ENCODE results near the gene ELFN1. TPM values are rescaled to one million over a fixed set of nuclear protein-coding genes. Genes with fewer than 3 reads are reported as not detected.

The ELFN1 gene
- total RNA-seq, 1 donor from 2014 or later, result not detected

DNA sequence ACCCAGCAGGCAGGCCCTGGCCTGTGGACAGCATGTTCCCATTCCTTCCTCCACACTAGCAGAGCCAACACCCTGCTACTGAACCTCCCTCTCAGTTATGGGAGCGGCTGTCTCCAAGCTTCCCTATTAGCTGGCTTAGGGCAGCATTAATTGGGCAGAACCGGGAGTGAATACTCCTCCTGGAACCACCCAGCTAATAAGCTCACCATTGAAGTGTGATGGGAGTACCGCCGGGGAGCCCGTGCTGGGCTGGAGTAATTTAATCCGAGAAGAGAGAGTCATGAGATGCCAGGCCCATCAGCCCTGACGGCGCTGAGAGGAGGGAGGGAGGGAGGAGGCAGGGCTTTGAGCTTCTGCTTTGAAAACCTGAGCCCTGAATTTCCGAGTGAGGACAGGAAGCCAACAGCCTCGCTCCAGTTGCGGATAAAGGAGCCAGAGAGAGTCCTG lies 31.8 kb upstream of the ELFN1 start:
- DNase-seq, result no peak
- H3K9me3 Mint-ChIP-seq, result peaks cover 12% of the 10 kb centered on the region
- intact Hi-C loops (cut with micrococcal nuclease), result no loop called here
- no peaks in the 10 kb centered on the region for H3K4me1 Mint-ChIP-seq
- H3K36me3 Mint-ChIP-seq (ENCODE audit: low read depth), result no peaks in the 10 kb centered on the region
- H3K27me3 Mint-ChIP-seq, result peaks cover 2% of the 10 kb centered on the region
- H3K27ac Mint-ChIP-seq, result no peak overlapping the region
- no peak overlapping the region for H3K4me3 Mint-ChIP-seq

GRCh38 chr7:1639071-1639470 lies 31.0 kb upstream of the ELFN1 start:
- no peak overlapping the region for H3K4me3 Mint-ChIP-seq
- no peak for DNase-seq
- no peak overlapping the region for H3K27ac Mint-ChIP-seq
- intact Hi-C loops (cut with micrococcal nuclease), result no loop called here
- no peaks in the 10 kb centered on the region for H3K36me3 Mint-ChIP-seq (ENCODE audit: low read depth)
- H3K27me3 Mint-ChIP-seq, result peaks cover 2% of the 10 kb centered on the region
- peaks cover 12% of the 10 kb centered on the region for H3K9me3 Mint-ChIP-seq
- H3K4me1 Mint-ChIP-seq, result no peaks in the 10 kb centered on the region

DNA sequence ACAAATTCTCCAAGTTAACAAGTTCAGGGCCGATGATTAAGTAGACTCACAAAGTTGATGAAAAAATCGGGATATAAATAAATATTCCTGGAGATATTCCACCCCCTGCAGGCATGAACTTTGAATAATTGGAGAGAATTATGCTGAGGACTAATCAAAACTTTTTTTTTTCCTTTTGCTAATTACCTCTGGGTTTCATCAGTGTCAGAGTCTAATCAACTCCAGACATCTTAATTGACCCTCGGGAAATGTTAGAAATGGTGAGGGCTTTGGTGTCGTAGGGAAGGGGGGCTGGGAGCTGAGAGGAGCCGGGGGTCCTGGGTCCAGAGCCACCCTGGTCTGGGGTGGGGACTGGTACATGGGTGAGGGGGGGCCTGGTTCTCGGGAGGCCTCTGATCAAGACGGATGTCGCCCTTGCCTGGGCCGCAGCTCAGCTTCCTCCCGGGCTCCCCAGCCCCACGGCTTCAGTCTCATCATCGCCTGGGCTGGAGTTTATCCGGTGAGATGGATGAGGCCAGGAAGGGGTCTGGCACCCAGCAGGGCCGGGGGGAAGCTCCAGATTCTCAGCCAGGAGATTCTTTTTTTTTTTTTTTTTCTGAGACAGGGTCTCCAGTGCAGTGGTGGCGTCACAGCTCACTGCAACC lies 30.4 kb upstream of the ELFN1 start:
- Mint-ChIP-seq H3K27me3 (peaks cover 2% of the 10 kb centered on the region), H3K4me1 (no peaks in the 10 kb centered on the region), H3K4me3 (no peak overlapping the region), H3K36me3 (ENCODE audit: low read depth) (no peaks in the 10 kb centered on the region), H3K9me3 (peaks cover 9% of the 10 kb centered on the region), H3K27ac (no peak overlapping the region)
- no peak for DNase-seq
- intact Hi-C loops (cut with micrococcal nuclease), result no loop called here

GRCh38 chr7:1640376-1641172 lies 29.5 kb upstream of the ELFN1 start:
- Mint-ChIP-seq H3K9me3 (peaks cover 7% of the 10 kb centered on the region), H3K27me3 (peaks cover 2% of the 10 kb centered on the region), H3K4me3 (no peak overlapping the region), H3K36me3 (ENCODE audit: low read depth) (no peaks in the 10 kb centered on the region), H3K27ac (no peak overlapping the region), H3K4me1 (no peaks in the 10 kb centered on the region)
- intact Hi-C loops (cut with micrococcal nuclease), result no loop called here
- no peak for DNase-seq

GRCh38 chr7:1641173-1641572 lies 28.9 kb upstream of the ELFN1 start:
- Mint-ChIP-seq H3K9me3 (peaks cover 3% of the 10 kb centered on the region), H3K27me3 (peaks cover 2% of the 10 kb centered on the region), H3K27ac (no peak overlapping the region), H3K4me3 (no peak overlapping the region), H3K36me3 (ENCODE audit: low read depth) (no peaks in the 10 kb centered on the region), H3K4me1 (no peaks in the 10 kb centered on the region)
- intact Hi-C loops (cut with micrococcal nuclease), result no loop called here
- no peak for DNase-seq

- peaks cover 3% of the 10 kb centered on the region for H3K9me3 Mint-ChIP-seq
- H3K36me3 Mint-ChIP-seq (ENCODE audit: low read depth), result no peaks in the 10 kb centered on the region
- intact Hi-C loops (cut with micrococcal nuclease), result no loop called here
- peaks cover 2% of the 10 kb centered on the region for H3K27me3 Mint-ChIP-seq
- H3K4me1 Mint-ChIP-seq, result no peaks in the 10 kb centered on the region
- no peak overlapping the region for H3K4me3 Mint-ChIP-seq
- H3K27ac Mint-ChIP-seq, result no peak overlapping the region
- no peak for DNase-seq
Measured at GRCh38 chr7:1641661-1642260, 28.3 kb upstream of the ELFN1 start.

DNA sequence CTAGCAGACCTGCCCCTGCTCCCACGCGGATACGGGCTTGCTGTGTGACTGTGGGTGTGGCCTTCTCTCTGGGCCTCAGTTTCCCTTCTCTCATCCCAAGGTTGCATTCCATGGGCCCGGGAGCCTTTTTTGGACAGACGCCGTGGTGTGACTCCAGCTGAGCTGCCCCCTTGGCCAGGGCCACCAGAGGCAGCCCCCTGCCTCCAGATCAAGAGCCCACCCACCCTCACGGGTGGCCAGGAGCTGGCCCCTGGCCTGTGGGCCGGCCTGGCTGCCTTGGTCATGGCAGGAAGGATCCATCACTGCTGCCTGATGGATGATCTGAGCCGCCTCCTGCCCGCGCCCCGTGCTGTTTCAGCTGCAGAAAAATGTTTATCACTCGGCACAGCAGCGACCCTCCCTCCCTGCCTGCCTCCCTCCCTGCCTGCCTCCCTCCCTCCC lies 27.8 kb upstream of the ELFN1 start:
- no peak overlapping the region for H3K27ac Mint-ChIP-seq
- no peaks in the 10 kb centered on the region for H3K4me1 Mint-ChIP-seq
- peaks cover 2% of the 10 kb centered on the region for H3K27me3 Mint-ChIP-seq
- intact Hi-C loops (cut with micrococcal nuclease), result no loop called here
- no peak overlapping the region for H3K4me3 Mint-ChIP-seq
- peaks cover under 1% of the 10 kb centered on the region for H3K9me3 Mint-ChIP-seq
- DNase-seq, result no peak
- no peaks in the 10 kb centered on the region for H3K36me3 Mint-ChIP-seq (ENCODE audit: low read depth)

- H3K27me3 Mint-ChIP-seq, result peaks cover 2% of the 10 kb centered on the region
- H3K9me3 Mint-ChIP-seq, result no peaks in the 10 kb centered on the region
- no peaks in the 10 kb centered on the region for H3K4me1 Mint-ChIP-seq
- H3K27ac Mint-ChIP-seq, result no peak overlapping the region
- DNase-seq, result no peak
- H3K36me3 Mint-ChIP-seq (ENCODE audit: low read depth), result no peaks in the 10 kb centered on the region
- no peak overlapping the region for H3K4me3 Mint-ChIP-seq
- intact Hi-C loops (cut with micrococcal nuclease), result no loop called here
Measured at GRCh38 chr7:1643270-1644092, 26.6 kb upstream of the ELFN1 start.

GRCh38 chr7:1644341-1645070 lies 25.6 kb upstream of the ELFN1 start:
- no peaks in the 10 kb centered on the region for H3K4me1 Mint-ChIP-seq
- no peaks in the 10 kb centered on the region for H3K36me3 Mint-ChIP-seq (ENCODE audit: low read depth)
- no peak overlapping the region for H3K27ac Mint-ChIP-seq
- no peak overlapping the region for H3K4me3 Mint-ChIP-seq
- intact Hi-C loops (cut with micrococcal nuclease), result no loop called here
- no peaks in the 10 kb centered on the region for H3K9me3 Mint-ChIP-seq
- H3K27me3 Mint-ChIP-seq, result peaks cover 2% of the 10 kb centered on the region
- DNase-seq, result no peak

- no peak overlapping the region for H3K27ac Mint-ChIP-seq
- no peaks in the 10 kb centered on the region for H3K36me3 Mint-ChIP-seq (ENCODE audit: low read depth)
- H3K9me3 Mint-ChIP-seq, result no peaks in the 10 kb centered on the region
- no peaks in the 10 kb centered on the region for H3K4me1 Mint-ChIP-seq
- DNase-seq, result no peak
- H3K4me3 Mint-ChIP-seq, result no peak overlapping the region
- intact Hi-C loops (cut with micrococcal nuclease), result no loop called here
- peaks cover 2% of the 10 kb centered on the region for H3K27me3 Mint-ChIP-seq
Measured at GRCh38 chr7:1645071-1645409, 25.0 kb upstream of the ELFN1 start.

- Mint-ChIP-seq H3K4me1 (no peaks in the 10 kb centered on the region), H3K27me3 (peaks cover 2% of the 10 kb centered on the region), H3K27ac (no peak overlapping the region), H3K4me3 (no peak overlapping the region), H3K9me3 (no peaks in the 10 kb centered on the region), H3K36me3 (ENCODE audit: low read depth) (no peaks in the 10 kb centered on the region)
- intact Hi-C loops (cut with micrococcal nuclease), result no loop called here
- DNase-seq, result no peak
Measured at GRCh38 chr7:1645476-1645875, 24.6 kb upstream of the ELFN1 start.

DNA sequence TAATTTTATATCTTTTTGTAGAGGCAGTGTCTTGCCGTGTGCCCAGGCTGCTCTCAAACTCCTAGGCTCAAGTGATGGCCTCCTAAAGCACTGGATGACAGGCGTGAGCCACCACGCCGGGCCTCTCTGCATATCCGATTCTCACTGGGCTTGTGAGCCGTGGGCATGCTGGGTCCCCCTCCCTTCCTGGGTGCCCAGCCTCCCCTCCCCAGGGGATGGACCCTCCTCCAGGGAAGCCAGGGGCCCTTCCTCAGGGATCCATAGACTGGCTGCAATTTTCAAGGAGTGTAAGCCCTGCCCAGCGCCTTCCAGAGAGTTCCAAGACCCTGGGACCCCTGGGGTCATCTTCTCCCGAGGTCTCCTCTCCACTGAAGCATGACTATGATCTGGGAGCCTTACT lies 23.7 kb upstream of the ELFN1 start:
- peaks cover 2% of the 10 kb centered on the region for H3K27me3 Mint-ChIP-seq
- intact Hi-C loops (cut with micrococcal nuclease), result no loop called here
- no peak overlapping the region for H3K4me3 Mint-ChIP-seq
- no peak overlapping the region for H3K27ac Mint-ChIP-seq
- H3K9me3 Mint-ChIP-seq, result no peaks in the 10 kb centered on the region
- H3K4me1 Mint-ChIP-seq, result no peaks in the 10 kb centered on the region
- H3K36me3 Mint-ChIP-seq (ENCODE audit: low read depth), result no peaks in the 10 kb centered on the region
- no peak for DNase-seq
